ENCODE results near the gene ACSS3. TPM values are rescaled to one million over a fixed set of nuclear protein-coding genes. Genes with fewer than 3 reads are reported as not detected.
"Not testable (repeated sequence)": the region's sequence is repeated elsewhere in the genome, so short reads cannot be mapped to it uniquely, and the experiment has no call there.

ACSS3 gene
- total RNA-seq, 2 donors from 2014 or later = not detected

GRCh38 chr12:81164827-81165226 lies 86.9 kb downstream of the ACSS3 start:
- Mint-ChIP-seq H3K36me3 (no peaks in the 10 kb centered on the region), H3K4me1 (ENCODE audit: low read depth in 2 of 2) (no peaks in the 10 kb centered on the region), H3K27ac (no peak overlapping the region), H3K9me3 (peaks cover 7% of the 10 kb centered on the region), H3K27me3 (no peaks in the 10 kb centered on the region), H3K4me3 (no peak overlapping the region)
- DNase-seq (ENCODE audit: low spot score) (no peak), ATAC-seq (no peak)

GRCh38 chr12:81166790-81167189 lies 88.9 kb downstream of the ACSS3 start:
- Mint-ChIP-seq H3K4me3 (no peak overlapping the region), H3K4me1 (ENCODE audit: low read depth in 2 of 2) (no peaks in the 10 kb centered on the region), H3K36me3 (no peaks in the 10 kb centered on the region), H3K27ac (no peak overlapping the region), H3K9me3 (peaks cover 6% of the 10 kb centered on the region), H3K27me3 (no peaks in the 10 kb centered on the region)
- no peak for DNase-seq (ENCODE audit: low spot score)
- no peak for ATAC-seq

- H3K4me1 Mint-ChIP-seq (ENCODE audit: low read depth in 2 of 2) = no peaks in the 10 kb centered on the region
- DNase-seq (ENCODE audit: low spot score) (no peak), ATAC-seq (no peak)
- H3K27ac Mint-ChIP-seq = no peak overlapping the region
- H3K4me3 Mint-ChIP-seq = no peak overlapping the region
- peaks cover 6% of the 10 kb centered on the region for H3K9me3 Mint-ChIP-seq
- no peaks in the 10 kb centered on the region for H3K36me3 Mint-ChIP-seq
- no peaks in the 10 kb centered on the region for H3K27me3 Mint-ChIP-seq
These were observed 89.8 kb downstream of the ACSS3 start for GRCh38 chr12:81167694-81168093.

GRCh38 chr12:81168445-81168844 lies 90.6 kb downstream of the ACSS3 start:
- Mint-ChIP-seq H3K36me3 (no peaks in the 10 kb centered on the region), H3K9me3 (peaks cover 6% of the 10 kb centered on the region), H3K4me1 (ENCODE audit: low read depth in 2 of 2) (no peaks in the 10 kb centered on the region), H3K27ac (no peak overlapping the region), H3K4me3 (no peak overlapping the region), H3K27me3 (no peaks in the 10 kb centered on the region)
- ATAC-seq = no peak
- no peak for DNase-seq (ENCODE audit: low spot score)

- Mint-ChIP-seq H3K4me1 (ENCODE audit: low read depth in 2 of 2) (no peaks in the 10 kb centered on the region), H3K4me3 (no peak overlapping the region), H3K27ac (no peak overlapping the region), H3K36me3 (no peaks in the 10 kb centered on the region), H3K27me3 (no peaks in the 10 kb centered on the region), H3K9me3 (peaks cover 6% of the 10 kb centered on the region)
- DNase-seq (ENCODE audit: low spot score) = no peak
- no peak for ATAC-seq
These were observed 92.2 kb downstream of the ACSS3 start for GRCh38 chr12:81170072-81170471.

- ATAC-seq (no peak), DNase-seq (ENCODE audit: low spot score) (no peak)
- H3K36me3 Mint-ChIP-seq = peaks cover 10% of the 10 kb centered on the region
- no peak overlapping the region for H3K27ac Mint-ChIP-seq
- no peaks in the 10 kb centered on the region for H3K4me1 Mint-ChIP-seq (ENCODE audit: low read depth in 2 of 2)
- no peak overlapping the region for H3K4me3 Mint-ChIP-seq
- H3K9me3 Mint-ChIP-seq = peaks cover 5% of the 10 kb centered on the region
- H3K27me3 Mint-ChIP-seq = no peaks in the 10 kb centered on the region
These were observed 95.0 kb downstream of the ACSS3 start for GRCh38 chr12:81172851-81173250.

GRCh38 chr12:81174664-81175063 lies 96.8 kb downstream of the ACSS3 start:
- DNase-seq (ENCODE audit: low spot score) (no peak), ATAC-seq (no peak)
- Mint-ChIP-seq H3K27ac (no peak overlapping the region), H3K36me3 (peaks cover 10% of the 10 kb centered on the region), H3K27me3 (no peaks in the 10 kb centered on the region), H3K4me1 (ENCODE audit: low read depth in 2 of 2) (no peaks in the 10 kb centered on the region), H3K9me3 (peaks cover 4% of the 10 kb centered on the region), H3K4me3 (no peak overlapping the region)

GRCh38 chr12:81176796-81177195 lies 98.9 kb downstream of the ACSS3 start:
- no peaks in the 10 kb centered on the region for H3K4me1 Mint-ChIP-seq (ENCODE audit: low read depth in 2 of 2)
- H3K4me3 Mint-ChIP-seq = no peak overlapping the region
- DNase-seq (ENCODE audit: low spot score) (no peak), ATAC-seq (no peak)
- no peaks in the 10 kb centered on the region for H3K27me3 Mint-ChIP-seq
- H3K27ac Mint-ChIP-seq = no peak overlapping the region
- peaks cover 10% of the 10 kb centered on the region for H3K36me3 Mint-ChIP-seq
- peaks cover 10% of the 10 kb centered on the region for H3K9me3 Mint-ChIP-seq

GRCh38 chr12:81181691-81182090 lies 103.8 kb downstream of the ACSS3 start:
- H3K27ac Mint-ChIP-seq = no peak overlapping the region
- H3K27me3 Mint-ChIP-seq = no peaks in the 10 kb centered on the region
- H3K4me1 Mint-ChIP-seq (ENCODE audit: low read depth in 2 of 2) = no peaks in the 10 kb centered on the region
- DNase-seq (ENCODE audit: low spot score) (no peak), ATAC-seq (no peak)
- peaks cover 3% of the 10 kb centered on the region for H3K36me3 Mint-ChIP-seq
- no peak overlapping the region for H3K4me3 Mint-ChIP-seq
- H3K9me3 Mint-ChIP-seq = peaks cover 26% of the 10 kb centered on the region

- Mint-ChIP-seq H3K4me1 (ENCODE audit: low read depth in 2 of 2) (no peaks in the 10 kb centered on the region), H3K27me3 (no peaks in the 10 kb centered on the region), H3K27ac (no peak overlapping the region), H3K4me3 (no peak overlapping the region), H3K9me3 (peaks cover 14% of the 10 kb centered on the region), H3K36me3 (no peaks in the 10 kb centered on the region)
- DNase-seq (ENCODE audit: low spot score) = no peak
- ATAC-seq = no peak
These were observed 109.8 kb downstream of the ACSS3 start for GRCh38 chr12:81187686-81188085.

GRCh38 chr12:81196595-81196994 lies 118.7 kb downstream of the ACSS3 start:
- Mint-ChIP-seq H3K27ac (no peak overlapping the region), H3K4me3 (no peak overlapping the region), H3K4me1 (ENCODE audit: low read depth in 2 of 2) (no peaks in the 10 kb centered on the region), H3K36me3 (no peaks in the 10 kb centered on the region), H3K27me3 (no peaks in the 10 kb centered on the region), H3K9me3 (peaks cover 25% of the 10 kb centered on the region)
- DNase-seq (ENCODE audit: low spot score) = no peak
- ATAC-seq = no peak

GRCh38 chr12:81200561-81200960 lies 122.7 kb downstream of the ACSS3 start:
- H3K27me3 Mint-ChIP-seq; DNase-seq (ENCODE audit: low spot score); H3K4me1 Mint-ChIP-seq (ENCODE audit: low read depth in 2 of 2); H3K4me3 Mint-ChIP-seq; H3K27ac Mint-ChIP-seq; H3K36me3 Mint-ChIP-seq; ATAC-seq: not testable (repeated sequence)
- H3K9me3 Mint-ChIP-seq = peaks cover 20% of the 10 kb centered on the region

GRCh38 chr12:81203671-81204204 lies 125.9 kb downstream of the ACSS3 start:
- DNase-seq (ENCODE audit: low spot score) (no peak), ATAC-seq (no peak)
- H3K36me3 Mint-ChIP-seq = no peaks in the 10 kb centered on the region
- H3K27me3 Mint-ChIP-seq = no peaks in the 10 kb centered on the region
- H3K4me3 Mint-ChIP-seq = no peak overlapping the region
- H3K9me3 Mint-ChIP-seq = peaks cover 10% of the 10 kb centered on the region
- no peaks in the 10 kb centered on the region for H3K4me1 Mint-ChIP-seq (ENCODE audit: low read depth in 2 of 2)
- H3K27ac Mint-ChIP-seq = no peak overlapping the region

GRCh38 chr12:81205416-81205815 lies 127.5 kb downstream of the ACSS3 start:
- no peak overlapping the region for H3K27ac Mint-ChIP-seq
- H3K4me3 Mint-ChIP-seq = no peak overlapping the region
- H3K4me1 Mint-ChIP-seq (ENCODE audit: low read depth in 2 of 2) = no peaks in the 10 kb centered on the region
- DNase-seq (ENCODE audit: low spot score) (no peak), ATAC-seq (no peak)
- no peaks in the 10 kb centered on the region for H3K36me3 Mint-ChIP-seq
- H3K9me3 Mint-ChIP-seq = peaks cover 7% of the 10 kb centered on the region
- H3K27me3 Mint-ChIP-seq = no peaks in the 10 kb centered on the region

- Mint-ChIP-seq H3K27me3 (no peaks in the 10 kb centered on the region), H3K36me3 (no peaks in the 10 kb centered on the region), H3K4me1 (ENCODE audit: low read depth in 2 of 2) (no peaks in the 10 kb centered on the region), H3K4me3 (no peak overlapping the region), H3K9me3 (peaks cover 7% of the 10 kb centered on the region), H3K27ac (no peak overlapping the region)
- ATAC-seq (no peak), DNase-seq (ENCODE audit: low spot score) (no peak)
These were observed 128.6 kb downstream of the ACSS3 start for GRCh38 chr12:81206429-81206828.
